Natural killer cell (primary cell): ENCODE results near the gene PSMD11. TPM values are rescaled to one million over a fixed set of nuclear protein-coding genes. Genes with fewer than 3 reads are reported as not detected.

Source experiments
- ATAC-seq, 3 donors: fragments of 150-1000 bp in 2 of 3; fragments of 200-7000 bp in 1 of 3; cut with Tn5 transposase; 1 replicate in 1 of 3; 2 replicates in 2 of 3; pipeline ENCODE4 v1.10.0; 2021; ENCODE audit warnings: mild to moderate bottlenecking in 2 of 3, moderate library complexity in 2 of 3
- DNase-seq, 2 donors: peaks; one replicate each; pipeline versions ENCODE4 v3.0.0 to v3.0.0-alpha.2; 2013 to 2021; ENCODE audit warnings: mixed read lengths in 1 of 2
- H3K27ac ChIP-seq: one replicate; pipeline ENCODE4 v1.5.1; 2013; ENCODE audit warnings: mild to moderate bottlenecking, low read length
- H3K27me3 ChIP-seq: one replicate; pipeline ENCODE4 v1.6.1; 2013; ENCODE audit warnings: low read length; ENCODE audit not compliant: control insufficient read depth, insufficient read depth
- H3K36me3 ChIP-seq: one replicate; pipeline ENCODE4 v1.6.1; 2013; ENCODE audit warnings: low read length; ENCODE audit not compliant: control insufficient read depth, insufficient read depth
- H3K4me1 ChIP-seq: one replicate; pipeline ENCODE4 v1.6.1; 2013; ENCODE audit warnings: low read length; ENCODE audit not compliant: control insufficient read depth, insufficient read depth
- H3K4me3 ChIP-seq: one replicate; pipeline ENCODE4 v1.5.1; 2013; ENCODE audit warnings: low read length
- H3K9me3 ChIP-seq: one replicate; pipeline ENCODE4 v1.6.1; 2013; ENCODE audit warnings: low read length; ENCODE audit not compliant: control insufficient read depth, insufficient read depth
- H3K27ac Mint-ChIP-seq, 2 donors: one replicate each; pipeline ENCODE4 v1.8.0; 2022; ENCODE audit warnings: mild to moderate bottlenecking in 2 of 2, mixed read lengths in 2 of 2, moderate library complexity in 1 of 2
- H3K27me3 Mint-ChIP-seq, 2 donors: one replicate each; pipeline ENCODE4 v1.8.0; 2022; ENCODE audit warnings: low read depth in 2 of 2, mixed read lengths in 2 of 2
- H3K36me3 Mint-ChIP-seq: one replicate; pipeline ENCODE4 v1.8.0; 2022; ENCODE audit warnings: mixed read lengths
- H3K4me1 Mint-ChIP-seq, 2 donors: one replicate each; pipeline ENCODE4 v1.8.0; 2022; ENCODE audit warnings: mixed read lengths in 2 of 2
- H3K4me3 Mint-ChIP-seq: one replicate; pipeline ENCODE4 v1.8.0; 2022; ENCODE audit warnings: mild to moderate bottlenecking, moderate library complexity, mixed read lengths
- H3K9me3 Mint-ChIP-seq, 2 donors: one replicate each; pipeline ENCODE4 v1.8.0; 2022; ENCODE audit warnings: mixed read lengths in 2 of 2
- WGBS: methylation state at CpG from one replicate; pipeline ENCODE4 v1.1.7; 2013; ENCODE audit warnings: missing lambda C conversion rate; ENCODE audit not compliant: insufficient coverage; 5-methylcytosine and 5-hydroxymethylcytosine counted together
- intact Hi-C: fragments of 100-400 bp; cut with micrococcal nuclease; formaldehyde crosslinking; loops from one replicate; pipeline ENCODE4 v1.14.2; 2022
- total RNA-seq, 4 donors: library from RNA; stranded (reverse); fragments of 120-200 nt in 1 of 4; gene quantifications; one replicate each; pipeline versions ENCODE4 v1.2.3 to v1.2.4, GENCODE V29; 2013 to 2022
- TF ChIP-seq, protein P1 (sequence below): fragments of 200-600 bp; IDR thresholded peaks from one replicate; pipeline ENCODE4 v1.8.0; 2022; ENCODE audit warnings: antibody characterized with exemption

Gene PSMD11
- total RNA-seq, 3 donors from 2014 or later (not counting 1 experiment from before 2014, with no cell fraction given), result 83.4 to 108 (median 105) TPM

DNA sequence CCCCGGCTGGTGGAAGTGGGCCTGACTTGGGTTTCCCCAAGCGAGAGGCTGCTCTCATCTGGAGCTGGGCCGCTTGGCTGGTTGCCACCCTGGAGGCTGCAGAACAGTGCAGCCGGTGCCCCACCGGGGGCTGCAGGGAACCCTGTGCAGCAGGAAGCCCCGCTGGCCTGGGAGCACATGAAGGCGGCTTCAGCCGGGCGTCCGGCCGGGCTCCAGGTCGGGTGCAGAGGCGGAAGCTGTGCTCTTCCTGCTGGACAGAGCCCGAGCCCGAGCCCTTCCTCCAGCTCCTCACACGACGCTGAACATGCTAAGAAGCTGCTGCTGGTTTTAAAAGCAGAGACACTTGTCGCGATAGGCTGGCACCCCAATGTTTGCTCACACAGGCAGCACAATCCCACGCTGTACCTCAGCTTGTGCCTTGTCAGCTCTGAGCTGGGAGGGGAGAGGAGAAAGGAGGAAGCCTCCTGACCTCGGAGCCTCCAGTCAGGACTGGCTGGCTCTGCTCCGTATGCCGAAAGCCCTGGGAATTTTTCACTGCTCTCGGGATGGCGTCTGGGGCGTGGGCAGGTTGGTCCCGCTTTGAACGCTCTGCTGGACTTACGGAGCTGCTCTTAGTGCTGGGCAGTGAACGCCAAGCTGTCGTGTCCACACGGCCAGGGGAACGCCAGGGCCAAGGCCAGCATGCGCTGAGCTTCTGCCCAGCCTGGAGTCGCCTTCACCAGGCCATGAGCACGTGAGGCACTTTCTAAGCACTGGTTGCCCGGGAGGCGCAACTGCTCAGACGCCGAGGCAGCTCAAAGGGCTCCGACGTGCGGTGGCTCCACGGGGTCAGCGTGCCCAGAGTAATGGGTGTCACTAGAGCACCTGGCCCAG lies 51.3 kb downstream of the PSMD11 start:
- H3K9me3 ChIP-seq, result no peaks in the 10 kb centered on the region
- no peak overlapping the region for H3K27ac ChIP-seq
- WGBS, result 77% methylated on average over 45 of the region's 45 CpGs
- Mint-ChIP-seq H3K9me3 (no peaks in the 10 kb centered on the region), H3K27me3 (no peaks in the 10 kb centered on the region), H3K4me1 (peaks cover 29 to 36% of the 10 kb centered on the region in 2 donors), H3K27ac (no peak overlapping the region), H3K4me3 (no peak overlapping the region), H3K36me3 (no peaks in the 10 kb centered on the region)
- intact Hi-C loops, result no loop called here
- no peak overlapping the region for H3K4me3 ChIP-seq
- DNase-seq, result peak in 1 of 2 donors; percentile 61
- H3K4me1 ChIP-seq, result peaks cover 51% of the 10 kb centered on the region
- peak in 1 of 3 donors; percentile 18 for ATAC-seq
- TF ChIP-seq, protein P1, sequence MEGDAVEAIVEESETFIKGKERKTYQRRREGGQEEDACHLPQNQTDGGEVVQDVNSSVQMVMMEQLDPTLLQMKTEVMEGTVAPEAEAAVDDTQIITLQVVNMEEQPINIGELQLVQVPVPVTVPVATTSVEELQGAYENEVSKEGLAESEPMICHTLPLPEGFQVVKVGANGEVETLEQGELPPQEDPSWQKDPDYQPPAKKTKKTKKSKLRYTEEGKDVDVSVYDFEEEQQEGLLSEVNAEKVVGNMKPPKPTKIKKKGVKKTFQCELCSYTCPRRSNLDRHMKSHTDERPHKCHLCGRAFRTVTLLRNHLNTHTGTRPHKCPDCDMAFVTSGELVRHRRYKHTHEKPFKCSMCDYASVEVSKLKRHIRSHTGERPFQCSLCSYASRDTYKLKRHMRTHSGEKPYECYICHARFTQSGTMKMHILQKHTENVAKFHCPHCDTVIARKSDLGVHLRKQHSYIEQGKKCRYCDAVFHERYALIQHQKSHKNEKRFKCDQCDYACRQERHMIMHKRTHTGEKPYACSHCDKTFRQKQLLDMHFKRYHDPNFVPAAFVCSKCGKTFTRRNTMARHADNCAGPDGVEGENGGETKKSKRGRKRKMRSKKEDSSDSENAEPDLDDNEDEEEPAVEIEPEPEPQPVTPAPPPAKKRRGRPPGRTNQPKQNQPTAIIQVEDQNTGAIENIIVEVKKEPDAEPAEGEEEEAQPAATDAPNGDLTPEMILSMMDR, result no peak
- peaks cover 4% of the 10 kb centered on the region for H3K36me3 ChIP-seq
- no peaks in the 10 kb centered on the region for H3K27me3 ChIP-seq

DNA sequence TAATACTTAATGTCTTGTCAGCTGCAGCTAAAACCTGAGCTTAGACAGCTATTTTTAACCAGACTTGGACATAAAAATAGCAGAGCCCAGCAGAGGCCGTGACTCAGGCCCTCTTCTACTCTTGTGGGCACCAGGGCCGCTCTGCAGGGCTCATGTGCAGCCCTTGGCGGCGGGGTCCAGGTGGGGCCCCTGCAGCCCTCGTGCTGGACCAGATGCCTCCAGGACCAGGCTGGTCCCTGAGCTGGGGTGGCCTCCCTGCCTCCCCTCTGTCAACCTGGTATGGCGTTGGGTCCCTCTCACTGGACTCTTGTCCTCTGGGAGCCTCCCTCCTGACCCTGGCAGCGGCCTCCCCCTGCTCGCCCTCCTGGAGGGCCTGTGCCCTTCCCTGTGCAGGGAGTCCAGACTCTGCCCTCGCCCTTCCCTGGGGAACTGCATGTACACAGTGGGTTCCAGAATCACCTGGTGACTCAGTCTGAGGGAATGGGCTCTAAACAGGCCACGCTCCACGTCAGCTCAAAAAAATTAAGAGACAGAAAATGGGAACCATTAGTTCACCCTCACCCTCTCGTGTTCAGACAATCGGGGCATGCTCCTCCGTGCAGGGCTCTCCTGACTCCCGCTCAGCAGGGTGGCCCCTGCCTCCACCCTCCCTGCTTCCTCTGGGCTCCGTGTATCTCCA lies 52.2 kb downstream of the PSMD11 start:
- intact Hi-C loops, result no loop called here
- WGBS, result 90% methylated on average over 16 of the region's 16 CpGs
- ATAC-seq, result no peak
- peaks cover 26 to 36% of the 10 kb centered on the region in 2 donors for H3K4me1 Mint-ChIP-seq
- H3K9me3 Mint-ChIP-seq, result no peaks in the 10 kb centered on the region
- Histone ChIP-seq H3K9me3 (no peaks in the 10 kb centered on the region), H3K27me3 (no peaks in the 10 kb centered on the region), H3K27ac (no peak overlapping the region), H3K4me3 (no peak overlapping the region), H3K36me3 (no peaks in the 10 kb centered on the region), H3K4me1 (peaks cover 50% of the 10 kb centered on the region)
- no peaks in the 10 kb centered on the region for H3K27me3 Mint-ChIP-seq
- no peaks in the 10 kb centered on the region for H3K36me3 Mint-ChIP-seq
- no peak overlapping the region for H3K4me3 Mint-ChIP-seq
- no peak overlapping the region for H3K27ac Mint-ChIP-seq
- TF ChIP-seq, protein P1, result no peak
- no peak for DNase-seq

DNA sequence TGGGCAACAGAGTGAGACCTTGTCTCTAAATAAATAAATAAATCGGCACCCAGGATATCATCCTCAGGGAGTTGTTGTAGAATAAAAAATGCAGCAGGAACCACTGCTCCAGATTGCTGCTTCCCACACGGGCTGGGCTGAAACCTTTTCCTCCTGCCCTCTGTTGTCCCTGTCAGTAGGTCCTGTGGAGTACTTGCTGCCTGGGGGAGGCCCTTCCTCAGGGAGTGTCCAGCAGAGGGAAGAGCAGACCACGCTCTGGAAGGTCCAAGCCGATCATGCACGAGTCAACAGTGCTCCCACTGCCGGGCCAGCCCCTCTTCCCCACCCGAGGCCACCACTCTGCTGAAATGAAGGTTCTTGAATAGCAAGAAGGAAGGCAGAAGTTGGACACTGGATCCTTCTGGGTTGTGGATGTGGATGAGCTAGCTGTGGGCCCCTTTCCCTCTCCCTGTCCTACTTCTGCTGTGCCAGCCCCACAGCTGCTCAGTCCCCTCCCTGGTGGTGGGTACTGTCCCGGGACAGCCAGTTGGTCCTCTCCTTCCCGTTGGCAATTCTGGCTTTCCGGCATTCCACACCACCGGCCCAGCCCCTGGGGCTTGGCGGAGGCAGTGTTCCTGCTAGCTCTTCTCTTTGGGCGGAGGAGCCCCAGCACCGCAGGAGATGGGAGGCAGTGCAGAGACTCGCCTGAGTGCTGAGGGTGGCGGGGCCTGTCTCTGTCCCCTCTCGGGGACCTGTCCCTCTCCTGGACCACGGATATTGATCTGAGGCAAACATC lies 53.3 kb downstream of the PSMD11 start:
- H3K27me3 ChIP-seq, result no peaks in the 10 kb centered on the region
- Mint-ChIP-seq H3K4me1 (peaks cover 26 to 37% of the 10 kb centered on the region in 2 donors), H3K36me3 (no peaks in the 10 kb centered on the region), H3K27me3 (no peaks in the 10 kb centered on the region), H3K4me3 (no peak overlapping the region), H3K9me3 (no peaks in the 10 kb centered on the region), H3K27ac (peak overlapping the region in 1 of 2 donors; percentile 38)
- no peak for ATAC-seq
- WGBS, result 94% methylated on average over 18 of the region's 18 CpGs
- no peak overlapping the region for H3K27ac ChIP-seq
- intact Hi-C loops, result no loop called here
- H3K4me3 ChIP-seq, result no peak overlapping the region
- no peaks in the 10 kb centered on the region for H3K9me3 ChIP-seq
- DNase-seq, result no peak
- TF ChIP-seq, protein P1, result no peak
- H3K4me1 ChIP-seq, result peaks cover 50% of the 10 kb centered on the region
- H3K36me3 ChIP-seq, result no peaks in the 10 kb centered on the region
